Skeletal muscle cell (primary cell): ENCODE data around the gene C4orf50.
"Not testable (repeated sequence)": the region's sequence is repeated elsewhere in the genome, so short reads cannot be mapped to it uniquely, and the experiment has no call there.

ENCODE experiments used
- DNase-seq: peaks from one replicate; pipeline ENCODE4 v3.0.0-alpha.2; 2010; ENCODE audit warnings: low read depth
- H3K4me3 ChIP-seq: 2 replicates; pipeline ENCODE4 v1.5.1; 2011; ENCODE audit warnings: low read depth, mild to moderate bottlenecking, control low read depth, low read length, moderate library complexity

Gene C4orf50

DNA sequence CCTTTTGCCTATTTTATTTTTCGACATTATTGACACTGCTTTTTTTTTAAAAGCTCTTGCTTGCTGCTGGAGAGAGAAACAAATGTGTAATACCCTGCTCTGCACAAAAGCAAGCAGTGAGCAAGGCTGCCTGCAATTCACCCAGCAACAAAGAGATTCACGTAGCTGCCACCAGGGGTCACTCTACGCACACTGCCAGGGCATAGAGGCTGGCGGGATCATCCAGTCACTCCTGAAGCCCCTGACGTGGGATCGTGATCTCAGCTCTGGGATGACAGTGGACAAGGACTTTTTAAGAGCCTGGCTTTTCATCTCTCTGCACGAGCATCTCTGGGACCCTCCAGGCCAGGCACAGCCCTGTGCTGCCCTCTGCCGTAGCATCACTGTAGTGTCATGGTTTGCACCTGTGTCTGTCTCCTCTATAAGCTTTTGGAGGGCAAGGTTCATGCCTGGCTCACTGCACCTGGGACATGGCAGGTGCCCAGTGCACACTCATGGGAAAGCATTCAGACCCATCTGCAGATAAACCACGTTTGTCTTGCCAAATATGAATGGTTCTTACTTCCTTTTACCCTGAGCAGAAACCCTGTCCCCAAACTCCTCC is 19.8 kb downstream of the C4orf50 start:
- DNase-seq = peak; percentile 9
- no peak overlapping the region for H3K4me3 ChIP-seq

DNA sequence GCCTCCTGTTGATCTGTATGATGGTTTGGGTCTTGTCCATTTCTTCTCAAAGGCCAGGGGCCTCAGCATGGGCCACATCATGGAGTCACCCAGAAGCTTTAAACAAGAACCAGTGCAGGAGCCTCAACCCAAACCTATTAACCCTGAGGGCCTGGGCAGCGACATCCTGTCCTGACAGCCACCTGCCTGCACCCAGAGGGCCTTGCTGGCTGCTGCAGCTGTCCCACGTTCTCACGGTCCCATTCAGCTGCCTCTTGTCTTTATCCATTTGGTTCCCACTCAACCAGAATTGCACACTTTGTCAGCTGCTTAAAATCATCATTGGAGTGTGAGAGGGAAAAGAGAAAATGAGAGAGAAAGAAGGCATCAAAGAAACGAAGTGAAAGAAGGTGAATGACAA is 21.6 kb downstream of the C4orf50 start:
- H3K4me3 ChIP-seq = no peak overlapping the region
- no peak for DNase-seq

DNA sequence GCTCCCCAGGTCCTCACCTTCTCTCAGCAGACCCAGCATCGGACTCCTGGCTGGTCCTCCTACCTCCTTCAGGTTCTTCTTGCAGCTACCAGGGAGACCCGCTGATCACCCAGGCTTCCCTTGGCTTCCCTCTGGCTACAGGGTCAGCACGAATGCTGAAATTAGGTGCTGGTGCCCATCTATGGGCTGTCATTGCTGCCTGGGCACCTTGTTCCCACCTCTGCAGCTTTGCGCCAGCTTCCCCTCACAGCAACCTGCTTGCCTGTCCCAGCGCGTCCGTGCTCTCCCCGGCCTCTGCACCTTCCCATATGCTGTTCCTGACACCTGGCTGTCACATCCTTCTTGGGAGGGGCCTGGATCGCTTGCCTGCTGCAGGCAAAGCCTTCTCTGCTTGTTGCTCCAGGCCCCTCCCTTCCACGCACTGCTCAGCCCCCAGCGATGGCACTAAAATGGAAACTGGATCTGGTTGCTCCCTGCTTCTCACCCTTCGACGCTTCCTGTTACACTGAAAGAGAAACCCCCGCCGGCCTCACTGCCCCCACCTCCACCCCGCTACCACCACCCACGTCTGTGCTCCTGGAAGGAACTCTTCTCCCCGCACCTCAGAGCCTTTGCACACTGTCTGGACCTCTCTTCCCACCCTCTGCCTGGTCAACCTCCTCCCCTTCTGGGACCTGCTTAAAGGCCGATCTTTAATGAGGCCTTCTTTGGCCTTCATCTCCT is 22.2 kb downstream of the C4orf50 start:
- DNase-seq = no peak
- H3K4me3 ChIP-seq = no peak overlapping the region

GRCh38 chr4:5993876-5994811 is 24.1 kb downstream of the C4orf50 start:
- DNase-seq = no peak
- H3K4me3 ChIP-seq = no peak overlapping the region

DNA sequence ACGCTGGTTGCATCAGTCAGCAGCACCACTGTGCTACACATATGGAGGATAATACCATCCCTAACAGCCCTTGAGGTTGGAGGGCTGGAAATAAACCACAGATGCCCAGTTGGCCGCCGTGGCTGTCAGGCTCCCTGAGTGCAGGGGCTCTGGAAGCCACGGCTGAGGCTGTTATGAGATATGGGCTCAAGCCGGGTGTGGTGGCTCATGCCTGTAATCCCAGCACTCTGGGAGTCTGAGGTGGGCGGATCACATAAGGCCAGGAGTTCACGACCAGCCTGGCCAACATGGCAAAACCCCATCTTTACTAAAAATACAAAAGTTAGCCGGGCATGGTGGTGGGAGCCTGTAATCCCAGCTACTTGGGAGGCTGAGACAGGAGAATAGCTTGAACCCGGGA is 24.9 kb downstream of the C4orf50 start:
- H3K4me3 ChIP-seq, DNase-seq: not testable (repeated sequence)

GRCh38 chr4:5992828-5993321 is 25.4 kb downstream of the C4orf50 start:
- H3K4me3 ChIP-seq = no peak overlapping the region
- DNase-seq = no peak

DNA sequence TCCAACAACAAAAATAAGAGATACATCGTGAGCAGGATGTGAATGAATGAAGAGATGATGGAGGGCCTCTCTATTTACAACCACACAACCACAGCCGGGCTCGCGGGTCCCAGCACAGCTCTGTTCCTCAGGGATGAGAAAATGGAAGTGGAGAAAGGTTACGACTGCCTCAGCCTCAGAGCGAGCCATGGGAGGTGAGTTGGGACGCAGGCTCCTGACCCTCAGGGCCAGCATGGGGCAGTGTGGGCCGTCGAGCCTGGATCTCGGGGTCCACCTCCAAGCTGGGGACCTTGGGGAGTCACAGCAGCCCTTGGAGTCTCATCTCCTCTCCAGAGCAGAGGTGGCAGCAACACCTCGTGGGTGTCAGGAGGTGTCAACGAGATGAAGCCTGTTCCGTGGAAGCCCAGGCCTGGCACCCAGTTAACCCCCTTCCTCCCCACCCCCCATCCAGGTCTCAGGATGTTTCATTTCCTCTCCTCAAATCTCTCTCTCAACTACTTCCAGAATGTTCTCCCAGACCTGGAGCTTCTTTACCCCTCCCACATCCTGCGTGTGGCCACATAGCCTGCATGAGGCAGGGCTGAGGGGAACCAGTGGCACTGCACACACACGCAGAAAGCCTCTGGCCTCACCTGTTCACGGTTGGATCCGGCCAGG is 25.9 kb downstream of the C4orf50 start:
- no peak for DNase-seq
- no peak overlapping the region for H3K4me3 ChIP-seq

- no peak overlapping the region for H3K4me3 ChIP-seq
- DNase-seq = no peak
These were observed 26.8 kb downstream of the C4orf50 start for GRCh38 chr4:5991405-5991804.

DNA sequence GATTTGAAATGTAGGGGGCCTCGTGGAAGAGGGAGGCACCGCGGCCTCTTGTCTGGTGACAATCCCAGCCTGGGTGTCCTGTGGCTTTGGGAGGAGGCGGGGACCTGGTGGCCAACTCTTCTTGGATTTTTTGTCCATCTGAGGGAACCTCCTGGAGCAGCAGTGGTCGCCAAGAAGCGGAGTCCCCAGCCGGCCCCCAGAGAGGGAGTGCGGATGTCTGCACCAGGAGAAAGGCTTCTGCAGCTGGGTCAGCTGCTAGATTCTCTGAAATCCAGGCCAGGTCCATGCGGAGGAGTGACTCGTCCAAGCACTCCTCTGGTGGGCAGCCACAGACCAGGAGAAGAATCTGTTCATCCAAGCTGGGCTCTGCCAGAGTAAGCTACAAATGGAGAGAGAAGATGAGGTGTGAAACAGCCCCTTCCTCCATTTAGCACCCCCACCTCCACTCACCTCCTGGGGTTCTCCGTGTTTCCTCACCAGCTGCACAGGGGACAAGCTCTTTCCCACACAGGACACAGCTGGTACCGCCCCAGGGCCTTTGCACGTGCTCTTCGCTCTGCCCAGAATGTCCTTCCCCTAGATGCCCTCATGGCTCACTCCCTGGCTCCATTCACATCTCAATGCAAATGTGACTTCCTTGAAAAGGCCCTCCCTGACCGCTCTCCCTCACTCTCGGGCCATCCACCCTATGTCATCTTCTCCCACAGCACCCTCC is 27.6 kb downstream of the C4orf50 start:
- DNase-seq = no peak
- H3K4me3 ChIP-seq = no peak overlapping the region

DNA sequence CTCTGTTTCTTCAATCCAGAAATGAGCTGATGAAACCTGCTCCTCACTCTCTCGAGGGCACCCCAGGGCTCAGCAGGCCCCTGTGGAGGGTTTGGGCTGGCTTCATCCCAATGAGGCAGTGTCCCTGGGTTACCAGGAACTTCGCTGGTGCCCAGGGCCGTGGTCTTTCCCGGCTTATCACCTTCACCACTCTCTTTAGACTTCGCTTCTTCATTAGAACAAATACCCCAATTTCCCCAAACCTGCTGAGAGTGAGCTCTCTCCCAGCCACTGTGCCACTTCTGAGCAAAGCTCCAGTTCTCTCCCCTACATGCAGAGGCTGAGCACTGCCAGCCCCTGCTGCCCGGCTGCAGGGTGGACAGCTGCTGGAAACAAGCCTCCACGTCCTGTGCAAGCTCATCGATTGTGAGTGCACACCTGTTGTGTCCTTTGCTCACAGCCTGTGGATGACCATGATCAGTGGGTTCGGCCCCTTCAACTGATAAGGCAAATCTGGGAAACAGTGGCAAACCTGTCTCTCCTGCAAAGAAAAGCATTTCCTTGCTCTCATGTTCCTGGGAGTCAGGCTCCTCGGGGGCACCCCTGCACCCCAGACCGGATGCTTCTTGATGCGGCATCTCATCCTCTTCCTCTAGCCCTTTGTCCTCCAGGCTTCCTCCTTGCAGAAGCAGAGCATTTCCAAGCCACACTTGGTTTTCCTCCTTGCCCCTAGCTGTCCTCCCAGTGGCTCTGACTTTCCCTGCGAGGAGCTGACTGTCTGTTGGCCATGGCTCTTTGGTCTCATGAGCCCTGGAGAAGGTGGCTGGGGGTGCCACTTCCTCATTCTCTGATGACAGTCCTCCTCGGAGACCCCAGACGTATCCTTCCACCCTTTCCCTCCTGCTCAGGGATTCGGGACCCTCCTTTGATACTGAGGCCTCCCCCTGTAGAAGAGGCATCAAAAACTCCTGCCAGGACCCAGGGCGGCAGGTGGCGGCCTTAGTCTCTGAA is 28.7 kb downstream of the C4orf50 start:
- H3K4me3 ChIP-seq = no peak overlapping the region
- DNase-seq = no peak

- no peak for DNase-seq
- H3K4me3 ChIP-seq = no peak overlapping the region
These were observed 30.0 kb downstream of the C4orf50 start for GRCh38 chr4:5988086-5988845.

GRCh38 chr4:5984843-5985242 is 33.4 kb downstream of the C4orf50 start:
- DNase-seq = no peak
- no peak overlapping the region for H3K4me3 ChIP-seq

GRCh38 chr4:5982156-5982973 is 35.9 kb downstream of the C4orf50 start:
- DNase-seq = no peak
- H3K4me3 ChIP-seq = no peak overlapping the region

- no peak for DNase-seq
- no peak overlapping the region for H3K4me3 ChIP-seq
These were observed 37.6 kb downstream of the C4orf50 start for GRCh38 chr4:5980436-5981155.

- DNase-seq = no peak
- H3K4me3 ChIP-seq = no peak overlapping the region
These were observed 38.2 kb downstream of the C4orf50 start for GRCh38 chr4:5979981-5980380.

- DNase-seq = no peak
- H3K4me3 ChIP-seq = no peak overlapping the region
These were observed 41.3 kb downstream of the C4orf50 start for GRCh38 chr4:5976921-5977320.
